Measurements from ENCODE around the gene SYT5. TPM values are rescaled to one million over a fixed set of nuclear protein-coding genes. Genes with fewer than 3 reads are reported as not detected.

SYT5 gene
- total RNA-seq, 1 experiment from 2014 or later, result 1.3 TPM

GRCh38 chr19:55224038-55224665 lies 44.1 kb upstream of the SYT5 start:
- ChIA-PET POLR2A (ENCODE audit: unreplicated experiment) (no interaction called here), CTCF (no interaction called here)
- BruUV-seq (replicated peaks), result no TSS peak

GRCh38 chr19:55223291-55224037 lies 43.4 kb upstream of the SYT5 start:
- Histone ChIP-seq H3K36me3 (ENCODE audit: low read depth) (no peaks in the 10 kb centered on the region), H3K4me2 (no peak overlapping the region), H2AFZ (no peak overlapping the region), H4K20me1 (ENCODE audit: insufficient read depth) (peaks cover 21% of the 10 kb centered on the region), H3K27ac (no peak overlapping the region), H3K9me3 (ENCODE audit: insufficient read depth, low read depth) (no peaks in the 10 kb centered on the region; the same call in 1 of the 2 replicates), H3K4me3 (no peak overlapping the region), H3K9me2 (ENCODE audit: insufficient read depth) (no peaks in the 10 kb centered on the region), H3F3A (ENCODE audit: insufficient read depth, low read depth) (peaks cover 24% of the 10 kb centered on the region; the same call in 1 of the 2 replicates), H3K4me1 (replicated peaks; ENCODE audit: insufficient read depth) (no peaks in the 10 kb centered on the region), H3K79me2 (ENCODE audit: low read depth) (no peaks in the 10 kb centered on the region), H3K27me3 (ENCODE audit: insufficient read depth, low read depth) (no peaks in the 10 kb centered on the region)
- POLR2A ChIA-PET (ENCODE audit: unreplicated experiment), result no interaction called here
- CTCF ChIA-PET, result no interaction called here
- BruUV-seq (replicated peaks), result no TSS peak
- intact Hi-C loops (cut with micrococcal nuclease; ENCODE audit: unreplicated experiment), result no loop called here
- no peak for DNase-seq
- TF ChIP-seq EZH2 (IDR thresholded peaks at IDR 0.05; ENCODE audit: low read depth), result no peak
- TF ChIP-seq CTCF (conservative IDR thresholded peaks at IDR 0.05), result no peak

More at GRCh38 chr19:55224038-55224665, 44.1 kb upstream of the SYT5 start:
- no peak overlapping the region for H2AFZ ChIP-seq
- H3K27ac ChIP-seq, result no peak overlapping the region
- H3K9me2 ChIP-seq (ENCODE audit: insufficient read depth), result no peaks in the 10 kb centered on the region
- TF ChIP-seq EZH2 (IDR thresholded peaks at IDR 0.05; ENCODE audit: low read depth) (no peak), CTCF (conservative IDR thresholded peaks at IDR 0.05) (no peak)
- no peaks in the 10 kb centered on the region for H3K4me1 ChIP-seq (replicated peaks; ENCODE audit: insufficient read depth)
- no peaks in the 10 kb centered on the region for H3K36me3 ChIP-seq (ENCODE audit: low read depth)
- H3F3A ChIP-seq (ENCODE audit: insufficient read depth, low read depth), result peaks cover 24% of the 10 kb centered on the region; the same call in 1 of the 2 replicates
- intact Hi-C loops (cut with micrococcal nuclease; ENCODE audit: unreplicated experiment), result no loop called here
- H3K27me3 ChIP-seq (ENCODE audit: insufficient read depth, low read depth), result no peaks in the 10 kb centered on the region
- no peaks in the 10 kb centered on the region; the same call in 1 of the 2 replicates for H3K9me3 ChIP-seq (ENCODE audit: insufficient read depth, low read depth)
- no peak overlapping the region for H3K4me2 ChIP-seq
- H4K20me1 ChIP-seq (ENCODE audit: insufficient read depth), result peaks cover 28% of the 10 kb centered on the region
- H3K79me2 ChIP-seq (ENCODE audit: low read depth), result no peaks in the 10 kb centered on the region
- no peak for DNase-seq
- no peak overlapping the region for H3K4me3 ChIP-seq

- Histone ChIP-seq H3K4me3 (no peak overlapping the region), H3K4me1 (replicated peaks; ENCODE audit: insufficient read depth) (peaks cover 15% of the 10 kb centered on the region), H3K4me2 (no peak overlapping the region), H3F3A (ENCODE audit: insufficient read depth, low read depth) (peaks cover 43% of the 10 kb centered on the region), H3K9me2 (ENCODE audit: insufficient read depth) (no peaks in the 10 kb centered on the region), H3K79me2 (ENCODE audit: low read depth) (no peaks in the 10 kb centered on the region), H3K27me3 (ENCODE audit: insufficient read depth, low read depth) (no peaks in the 10 kb centered on the region), H4K20me1 (ENCODE audit: insufficient read depth) (no peaks in the 10 kb centered on the region), H3K9me3 (ENCODE audit: insufficient read depth, low read depth) (no peaks in the 10 kb centered on the region; the same call in 1 of the 2 replicates), H2AFZ (no peak overlapping the region), H3K27ac (no peak overlapping the region), H3K36me3 (ENCODE audit: low read depth) (no peaks in the 10 kb centered on the region)
- CTCF ChIA-PET, result no interaction called here
- no peak for TF ChIP-seq CTCF (conservative IDR thresholded peaks at IDR 0.05)
- TF ChIP-seq EZH2 (IDR thresholded peaks at IDR 0.05; ENCODE audit: low read depth), result no peak
- DNase-seq, result no peak
- BruUV-seq (replicated peaks), result no TSS peak
- POLR2A ChIA-PET (ENCODE audit: unreplicated experiment), result no interaction called here
- intact Hi-C loops (cut with micrococcal nuclease; ENCODE audit: unreplicated experiment), result no loop called here
These were observed 40.4 kb upstream of the SYT5 start for GRCh38 chr19:55220525-55220924.

All from PC-9 (cell line).